HEK293T (cell line): ENCODE results near the gene CUL3.

Experiments used
- CTCF ChIA-PET: fragments of 350-600 bp; formaldehyde crosslinking; extraction: SDS; loops from one replicate; lab custom pipeline; 2021; ENCODE audit warnings: antibody characterized with exemption, inconsistent platforms; lab: Yijun Ruan, JAX
- POLR2A ChIA-PET: fragments of 350-600 bp; formaldehyde crosslinking; extraction: SDS; loops from one replicate; lab custom pipeline; 2020; ENCODE audit warnings: antibody characterized with exemption, inconsistent platforms; lab: Yijun Ruan, JAX
- DNase-seq: peaks from one replicate; pipeline ENCODE4 v3.0.0; 2012; ENCODE audit warnings: mixed read lengths; ENCODE audit errors: extremely low spot score
- ARNT ChIP-seq: fragments of 450-650 bp; IDR thresholded peaks from 2 replicates; pipeline ENCODE4 v1.6.1; 2017; ENCODE audit warnings: mild to moderate bottlenecking
- BHLHE40 ChIP-seq: fragments of 450-650 bp; IDR thresholded peaks from 2 replicates; pipeline ENCODE4 v1.6.1; 2016; ENCODE audit warnings: mild to moderate bottlenecking, moderate library complexity, borderline replicate concordance
- CTBP1 ChIP-seq: fragments of 450-650 bp; IDR thresholded peaks from 2 replicates; pipeline ENCODE4 v1.6.1; 2016; ENCODE audit warnings: borderline replicate concordance
- ELF4 ChIP-seq: fragments of 450-650 bp; IDR thresholded peaks from 2 replicates; pipeline ENCODE4 v1.6.1; 2017; ENCODE audit warnings: antibody characterized with exemption
- FOXA1 ChIP-seq: fragments of 450-650 bp; IDR thresholded peaks from 2 replicates; pipeline ENCODE4 v1.6.1; 2016; ENCODE audit warnings: mild to moderate bottlenecking
- FOXK2 ChIP-seq: fragments of 450-650 bp; IDR thresholded peaks from 2 replicates; pipeline ENCODE4 v1.6.1; 2016; ENCODE audit warnings: mild to moderate bottlenecking
- FOXM1 ChIP-seq: fragments of 450-650 bp; IDR thresholded peaks from 2 replicates; pipeline ENCODE4 v1.6.1; 2017; ENCODE audit warnings: mild to moderate bottlenecking, borderline replicate concordance
- HDGF ChIP-seq: fragments of 450-650 bp; IDR thresholded peaks from 2 replicates; pipeline ENCODE4 v1.6.1; 2017; ENCODE audit warnings: antibody characterized with exemption, borderline replicate concordance
- L3MBTL2 ChIP-seq: fragments of 450-650 bp; conservative IDR thresholded peaks from 2 replicates; pipeline ENCODE4 v1.6.1; 2016; ENCODE audit warnings: mild to moderate bottlenecking
- LEF1 ChIP-seq: fragments of 450-650 bp; IDR thresholded peaks from 2 replicates; pipeline ENCODE4 v1.6.1; 2017; ENCODE audit warnings: mild to moderate bottlenecking, borderline replicate concordance
- NFRKB ChIP-seq: fragments of 450-650 bp; IDR thresholded peaks from 2 replicates; pipeline ENCODE4 v1.6.1; 2016; ENCODE audit warnings: mild to moderate bottlenecking, moderate library complexity
- PKNOX1 ChIP-seq: fragments of 450-650 bp; IDR thresholded peaks from 2 replicates; pipeline ENCODE4 v1.6.1; 2016
- SP1 ChIP-seq: fragments of 450-650 bp; IDR thresholded peaks from 2 replicates; pipeline ENCODE4 v1.6.1; 2017
- SUZ12 ChIP-seq: fragments of 450-650 bp; IDR thresholded peaks from 2 replicates; pipeline ENCODE4 v1.6.1; 2016; ENCODE audit warnings: mild to moderate bottlenecking
- TARDBP ChIP-seq: fragments of 450-650 bp; IDR thresholded peaks from 2 replicates; pipeline ENCODE4 v1.6.1; 2016
- ZNF384 ChIP-seq: fragments of 450-650 bp; IDR thresholded peaks from 2 replicates; pipeline ENCODE4 v1.6.1; 2016

CUL3 gene

GRCh38 chr2:224546926-224547325, 38.2 kb downstream of the CUL3 start:
- TF ChIP-seq TARDBP, result no peak
- no peak for TF ChIP-seq ZNF384
- no peak for TF ChIP-seq CTBP1
- TF ChIP-seq L3MBTL2, result no peak
- TF ChIP-seq FOXK2, result no peak
- TF ChIP-seq PKNOX1, result no peak
- no peak for TF ChIP-seq BHLHE40
- TF ChIP-seq FOXA1, result no peak
- no peak for TF ChIP-seq FOXM1
- no peak for TF ChIP-seq LEF1
- TF ChIP-seq SP1, result no peak
- TF ChIP-seq HDGF, result no peak
- no peak for TF ChIP-seq SUZ12
- TF ChIP-seq ELF4, result no peak
- no peak for TF ChIP-seq ARNT
- TF ChIP-seq NFRKB, result no peak
- ChIA-PET POLR2A (no interaction called here), CTCF (no interaction called here)
- no peak for DNase-seq

GRCh38 chr2:224545884-224546644, 39.1 kb downstream of the CUL3 start:
- TF ChIP-seq BHLHE40 (no peak), CTBP1 (no peak), PKNOX1 (no peak), L3MBTL2 (no peak), ARNT (no peak), FOXM1 (no peak), LEF1 (no peak), HDGF (no peak), SP1 (no peak), NFRKB (no peak), ELF4 (no peak), ZNF384 (no peak), SUZ12 (no peak), FOXK2 (no peak), TARDBP (no peak), FOXA1 (no peak)
- ChIA-PET CTCF (no interaction called here), POLR2A (no interaction called here)
- no peak for DNase-seq

- POLR2A ChIA-PET, result no interaction called here
Measured at GRCh38 chr2:224543939-224544338, 41.2 kb downstream of the CUL3 start.

GRCh38 chr2:224538561-224539138, 46.5 kb downstream of the CUL3 start:
- no peak for DNase-seq
- ChIA-PET POLR2A (no interaction called here), CTCF (interaction anchor here (1.2 kb wide), 1 partner anchor 21 kb away, joined by 3 read pairs; no protein-coding TSS in a partner anchor)
- TF ChIP-seq FOXM1 (no peak), ARNT (no peak), PKNOX1 (no peak), ELF4 (no peak), SP1 (no peak), FOXA1 (no peak), ZNF384 (no peak), TARDBP (no peak), NFRKB (no peak), L3MBTL2 (no peak), FOXK2 (no peak), SUZ12 (no peak), HDGF (no peak), BHLHE40 (no peak), LEF1 (no peak), CTBP1 (no peak)

More at GRCh38 chr2:224543939-224544338, 41.2 kb downstream of the CUL3 start:
- no peak for DNase-seq
- TF ChIP-seq ARNT, result no peak
- no peak for TF ChIP-seq ELF4
- TF ChIP-seq SP1, result no peak
- no peak for TF ChIP-seq CTBP1
- no peak for TF ChIP-seq HDGF
- TF ChIP-seq SUZ12, result no peak
- TF ChIP-seq PKNOX1, result no peak
- TF ChIP-seq NFRKB, result no peak
- no peak for TF ChIP-seq FOXK2
- TF ChIP-seq ZNF384, result no peak
- TF ChIP-seq TARDBP, result no peak
- TF ChIP-seq BHLHE40, result no peak
- CTCF ChIA-PET, result no interaction called here

GRCh38 chr2:224532931-224533330, 52.2 kb downstream of the CUL3 start:
- no peak for TF ChIP-seq HDGF
- no peak for TF ChIP-seq ARNT
- TF ChIP-seq FOXA1, result no peak
- TF ChIP-seq SUZ12, result no peak
- TF ChIP-seq BHLHE40, result no peak
- no peak for TF ChIP-seq FOXM1
- TF ChIP-seq TARDBP, result no peak
- no peak for TF ChIP-seq PKNOX1
- no peak for TF ChIP-seq LEF1
- TF ChIP-seq ELF4, result no peak
- no peak for TF ChIP-seq NFRKB
- TF ChIP-seq SP1, result no peak
- TF ChIP-seq CTBP1, result no peak
- TF ChIP-seq L3MBTL2, result no peak
- no peak for TF ChIP-seq ZNF384
- no peak for TF ChIP-seq FOXK2
- POLR2A ChIA-PET, result no interaction called here
- DNase-seq, result no peak
- CTCF ChIA-PET, result no interaction called here
